GM10248 (cell line): ENCODE data around the gene ROR2.
"Not testable (repeated sequence)": the region's sequence is repeated elsewhere in the genome, so short reads cannot be mapped to it uniquely, and the experiment has no call there.

Source experiments
- CTCF ChIA-PET: fragments of 300-600 bp; sonication (Branson Sonifier 250); formaldehyde crosslinking; extraction: SDS; loops from one replicate; lab custom pipeline; 2021; ENCODE audit warnings: antibody characterized with exemption; lab: Yijun Ruan, JAX
- POLR2A ChIA-PET: fragments of 350-650 bp; sonication (Branson Sonifier 250); formaldehyde crosslinking; extraction: SDS; loops from one replicate; lab custom pipeline; 2020; ENCODE audit warnings: antibody characterized with exemption; lab: Yijun Ruan, JAX
- DNase-seq: peaks from one replicate; pipeline ENCODE4 v3.0.0; 2012; ENCODE audit errors: extremely low spot score
- CTCF ChIP-seq: IDR thresholded peaks from 2 replicates; pipeline ENCODE4 v1.5.1; 2012; ENCODE audit warnings: mild to moderate bottlenecking, low read depth; ENCODE audit errors: extremely low read depth, missing control alignments, control extremely low read depth

The ROR2 gene

GRCh38 chr9:91519520-91520277 lies 430.3 kb downstream of the ROR2 start:
- POLR2A ChIA-PET: no interaction called here
- DNase-seq: no peak
- CTCF ChIA-PET: interaction anchor here (1.0 to 1.3 kb wide), 2 partner anchors 9 to 31 kb away, joined by 3 to 4 read pairs; no protein-coding TSS in a partner anchor
- TF ChIP-seq CTCF: no peak

- DNase-seq: no peak
- POLR2A ChIA-PET: no interaction called here
- CTCF ChIA-PET: interaction anchor here (1.3 kb wide), 1 partner anchor 29 kb away, joined by 4 read pairs; no protein-coding TSS in a partner anchor
- no peak for TF ChIP-seq CTCF
Observed at GRCh38 chr9:91518462-91518861, 431.6 kb downstream of the ROR2 start.

- no peak for TF ChIP-seq CTCF
- ChIA-PET CTCF (no interaction called here), POLR2A (no interaction called here)
- DNase-seq: no peak
Observed at GRCh38 chr9:91517801-91518200, 432.2 kb downstream of the ROR2 start.

GRCh38 chr9:91517332-91517731 lies 432.7 kb downstream of the ROR2 start:
- CTCF ChIA-PET, DNase-seq, POLR2A ChIA-PET: not testable (repeated sequence)

- no peak for DNase-seq
- CTCF ChIA-PET: no interaction called here
- TF ChIP-seq CTCF: no peak
- POLR2A ChIA-PET: no interaction called here
Observed at GRCh38 chr9:91516777-91517176, 433.3 kb downstream of the ROR2 start.

GRCh38 chr9:91516081-91516480 lies 433.9 kb downstream of the ROR2 start:
- no peak for DNase-seq
- TF ChIP-seq CTCF: no peak
- ChIA-PET CTCF (no interaction called here), POLR2A (no interaction called here)

GRCh38 chr9:91515074-91515687 lies 434.8 kb downstream of the ROR2 start:
- no peak for TF ChIP-seq CTCF
- ChIA-PET POLR2A (no interaction called here), CTCF (interaction anchor here (0.7 to 1.4 kb wide), 4 partner anchors 18 to 30 kb away, joined by 3 to 4 read pairs (median 3); no protein-coding TSS in a partner anchor)
- peak; percentile 43 for DNase-seq
